Measurements from ENCODE around the gene ATF7IP.
A peak's percentile ranks its signal among the peaks of the same experiment; 100 is the strongest.

Gene ATF7IP

DNA sequence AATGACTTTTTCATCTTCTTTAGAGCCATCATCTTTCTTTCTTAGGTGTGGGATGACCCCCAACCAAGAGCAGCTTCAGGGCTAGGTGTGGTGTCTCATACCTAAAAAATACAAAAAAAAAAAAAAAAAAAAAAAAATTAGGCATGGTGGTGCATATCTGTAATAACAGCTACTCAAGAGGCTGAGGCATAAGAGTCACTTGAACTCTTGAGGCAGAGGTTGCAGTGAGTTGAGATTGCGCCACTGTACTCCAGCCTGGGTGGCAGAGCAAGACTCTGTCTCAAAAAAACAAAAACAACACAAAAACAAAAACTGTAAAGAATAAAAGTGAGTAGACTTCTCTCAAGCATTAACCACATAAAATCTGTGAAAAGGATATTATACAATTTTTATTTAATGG is 8.0 kb upstream of the ATF7IP start:
- H3K27ac Mint-ChIP-seq, result no peak overlapping the region
- no peaks in the 10 kb centered on the region for H3K36me3 Mint-ChIP-seq (ENCODE audit: insufficient read depth)
- H3K9me3 Mint-ChIP-seq, result no peaks in the 10 kb centered on the region
- DNase-seq (no peak), ATAC-seq (replicated peaks) (no peak)
- H3K27me3 Mint-ChIP-seq, result no peaks in the 10 kb centered on the region
- H3K4me3 Mint-ChIP-seq, result no peak overlapping the region
- no peaks in the 10 kb centered on the region for H3K4me1 Mint-ChIP-seq (ENCODE audit: low read depth in 2 of 2)

DNA sequence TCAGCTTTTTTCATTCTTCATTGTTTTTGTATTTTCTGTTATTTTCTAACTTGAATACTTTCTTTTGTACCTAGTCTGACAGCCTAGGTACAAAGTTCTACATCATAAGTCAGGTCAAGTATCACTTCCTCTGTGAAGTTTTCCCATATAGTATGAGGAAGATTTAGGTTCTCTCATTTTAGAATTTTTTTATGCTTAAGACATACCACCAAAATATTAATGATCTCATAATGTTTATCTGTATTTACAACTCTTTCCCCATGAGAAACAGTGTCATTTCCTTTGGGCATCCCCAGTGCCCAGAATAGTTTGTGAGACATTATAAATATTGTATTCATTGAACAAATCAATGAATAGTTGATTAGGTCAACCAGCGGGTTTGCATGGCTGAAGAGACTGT is 3.1 kb upstream of the ATF7IP start:
- H3K27ac Mint-ChIP-seq, result peak overlapping the region; percentile 23 to 81
- DNase-seq (no peak), ATAC-seq (replicated peaks) (no peak)
- H3K9me3 Mint-ChIP-seq, result no peaks in the 10 kb centered on the region
- H3K4me3 Mint-ChIP-seq, result no peak overlapping the region
- peaks cover 11 to 18% of the 10 kb centered on the region in 2 donors for H3K4me1 Mint-ChIP-seq (ENCODE audit: low read depth in 2 of 2)
- no peaks in the 10 kb centered on the region for H3K27me3 Mint-ChIP-seq
- H3K36me3 Mint-ChIP-seq (ENCODE audit: insufficient read depth), result peaks cover 24% of the 10 kb centered on the region

DNA sequence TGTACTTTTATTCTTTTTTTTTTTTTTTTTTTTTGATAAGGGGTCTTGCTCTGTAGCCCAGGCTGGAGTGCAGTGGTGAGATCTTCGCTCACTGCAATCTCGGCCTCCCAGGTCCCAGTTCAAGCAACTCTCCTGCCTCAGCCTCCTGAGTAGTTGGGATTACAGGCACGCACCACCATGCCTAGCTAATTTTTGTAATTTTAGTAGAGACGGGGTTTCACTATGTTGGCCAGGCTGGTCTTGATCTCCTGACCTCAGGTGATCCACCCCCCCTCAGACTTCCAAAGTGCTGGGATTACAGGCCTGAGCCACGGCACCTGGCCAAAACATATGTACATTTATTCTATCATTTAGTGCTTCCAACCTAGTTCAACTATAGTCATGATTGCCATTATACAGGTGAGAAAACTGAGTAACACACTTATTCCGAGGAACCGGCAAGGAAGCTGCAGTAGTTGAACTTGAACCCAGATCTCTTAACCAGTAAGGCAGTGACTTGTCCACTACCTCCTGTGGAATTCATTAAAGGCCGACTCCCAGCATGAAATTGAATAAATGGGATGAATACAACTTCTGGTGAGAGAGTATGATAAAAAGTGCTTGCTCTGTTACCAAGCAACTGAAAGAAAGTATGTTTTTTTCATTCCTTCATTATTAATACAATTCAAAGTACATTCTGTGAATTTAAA is 755 bp upstream of the ATF7IP start:
- Mint-ChIP-seq H3K4me1 (ENCODE audit: low read depth in 2 of 2) (peaks cover 13 to 31% of the 10 kb centered on the region in 2 donors), H3K27ac (peak overlapping the region; percentile 94 to 98), H3K4me3 (peak overlapping the region; percentile 67 to 80), H3K27me3 (no peaks in the 10 kb centered on the region), H3K36me3 (ENCODE audit: insufficient read depth) (peaks cover 37% of the 10 kb centered on the region), H3K9me3 (no peaks in the 10 kb centered on the region)
- peak in 1 of 3 experiments; percentile 12 for DNase-seq
- no peak for ATAC-seq (replicated peaks)

DNA sequence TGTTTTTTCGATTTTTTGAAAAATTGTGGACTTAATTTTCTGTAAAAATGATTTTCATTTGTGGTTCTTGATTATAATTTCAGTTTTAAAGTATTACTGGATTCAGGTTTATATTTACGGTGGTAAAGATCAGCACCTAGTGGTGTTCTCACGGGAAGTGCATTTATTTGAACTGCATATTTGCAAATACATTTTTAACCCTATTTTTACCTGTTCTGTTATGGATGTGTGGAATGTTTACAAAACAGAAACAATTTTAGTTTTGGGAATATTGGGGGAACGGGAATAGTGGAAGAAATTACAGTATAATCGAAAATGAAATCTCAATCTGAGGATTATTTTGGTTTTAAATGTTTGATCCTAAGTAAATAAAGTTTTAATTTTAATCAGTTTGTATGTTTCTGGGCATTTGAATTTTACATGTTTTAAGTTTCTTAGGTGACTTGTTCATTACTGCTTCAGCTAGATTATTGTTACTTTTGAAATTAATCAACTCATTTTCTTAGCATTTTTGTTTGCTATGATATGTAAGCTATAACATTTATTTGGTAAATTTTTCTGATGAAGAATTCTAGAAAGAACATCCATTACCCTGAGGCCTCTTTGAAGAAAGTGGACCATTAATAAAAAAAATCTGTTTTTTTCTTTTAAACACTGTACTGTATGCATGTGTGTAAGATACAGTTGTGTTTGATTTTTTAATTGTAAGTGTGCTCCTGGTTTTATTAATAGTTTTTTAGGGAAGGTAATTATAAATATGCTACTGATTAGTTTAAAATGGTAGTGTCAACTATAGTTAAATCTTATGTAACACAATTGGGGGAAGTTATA is 942 bp downstream of the ATF7IP start:
- Mint-ChIP-seq H3K27me3 (no peaks in the 10 kb centered on the region), H3K4me3 (peak overlapping the region; percentile 67 to 80), H3K36me3 (ENCODE audit: insufficient read depth) (peaks cover 40% of the 10 kb centered on the region), H3K9me3 (no peaks in the 10 kb centered on the region), H3K4me1 (ENCODE audit: low read depth in 2 of 2) (peaks cover 13 to 44% of the 10 kb centered on the region in 2 donors), H3K27ac (peak overlapping the region; percentile 94 to 98)
- ATAC-seq (replicated peaks), result no peak
- DNase-seq, result no peak

DNA sequence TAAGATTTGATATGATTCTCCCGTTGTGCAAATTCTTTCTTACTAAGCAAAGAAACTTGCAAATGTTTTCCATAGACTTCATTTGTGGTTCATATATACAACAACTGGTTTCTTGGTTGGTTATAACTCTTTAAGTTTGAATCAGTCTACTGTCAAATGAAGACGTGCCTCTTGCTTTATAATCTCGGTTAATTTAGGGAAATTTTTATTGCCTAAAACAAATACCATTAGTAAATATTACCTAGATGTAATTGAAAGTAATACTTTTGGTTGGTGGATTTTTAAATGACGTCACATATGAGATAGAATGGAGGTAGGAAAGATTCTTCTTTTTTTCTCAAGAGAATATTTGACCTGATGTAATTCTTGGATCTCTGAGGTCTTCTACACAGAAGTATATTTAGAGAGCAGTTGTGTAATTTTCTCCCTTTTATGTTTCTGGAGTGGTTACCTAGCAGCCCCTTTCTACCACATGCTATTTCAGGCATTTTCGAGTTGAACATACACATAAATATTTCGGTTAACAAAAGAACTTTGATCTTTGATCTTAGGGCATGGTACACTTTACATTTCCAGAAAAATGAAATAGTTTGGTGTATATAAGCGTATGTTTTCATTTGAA is 1.7 kb downstream of the ATF7IP start:
- Mint-ChIP-seq H3K27me3 (no peaks in the 10 kb centered on the region), H3K9me3 (no peaks in the 10 kb centered on the region), H3K4me3 (peak overlapping the region; percentile 67 to 80), H3K27ac (peak overlapping the region; percentile 94 to 98), H3K4me1 (ENCODE audit: low read depth in 2 of 2) (peaks cover 16 to 50% of the 10 kb centered on the region in 2 donors), H3K36me3 (ENCODE audit: insufficient read depth) (peaks cover 40% of the 10 kb centered on the region)
- DNase-seq, result peak in 1 of 3 experiments; percentile 26
- peak; percentile 40 for ATAC-seq (replicated peaks)

DNA sequence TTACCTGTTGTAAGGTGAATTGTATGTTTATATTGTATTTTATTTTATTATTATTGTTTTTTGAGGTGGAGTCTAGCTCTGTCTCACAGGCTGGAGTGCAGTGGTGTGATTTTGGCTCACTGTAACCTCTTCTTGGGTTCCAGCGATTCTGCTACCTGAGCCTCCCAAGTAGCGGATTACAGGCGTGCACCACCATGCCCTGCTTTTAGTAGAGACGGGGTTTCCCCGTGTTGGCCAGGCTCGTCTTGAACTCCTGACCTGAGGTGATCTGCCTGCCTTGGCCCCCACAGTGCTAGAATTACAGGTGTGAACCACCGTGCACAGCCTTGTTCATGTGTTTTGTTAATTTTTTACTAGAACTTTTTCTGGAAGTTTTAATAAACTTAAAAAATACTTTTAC is 3.8 kb downstream of the ATF7IP start:
- peak in 1 of 3 experiments; percentile 20 for DNase-seq
- peaks cover 40% of the 10 kb centered on the region for H3K36me3 Mint-ChIP-seq (ENCODE audit: insufficient read depth)
- no peaks in the 10 kb centered on the region for H3K27me3 Mint-ChIP-seq
- H3K9me3 Mint-ChIP-seq, result no peaks in the 10 kb centered on the region
- peaks cover 29 to 69% of the 10 kb centered on the region in 2 donors for H3K4me1 Mint-ChIP-seq (ENCODE audit: low read depth in 2 of 2)
- peak overlapping the region; percentile 62 to 91 for H3K27ac Mint-ChIP-seq
- peak overlapping the region; percentile 54 to 75 for H3K4me3 Mint-ChIP-seq
- no peak for ATAC-seq (replicated peaks)

DNA sequence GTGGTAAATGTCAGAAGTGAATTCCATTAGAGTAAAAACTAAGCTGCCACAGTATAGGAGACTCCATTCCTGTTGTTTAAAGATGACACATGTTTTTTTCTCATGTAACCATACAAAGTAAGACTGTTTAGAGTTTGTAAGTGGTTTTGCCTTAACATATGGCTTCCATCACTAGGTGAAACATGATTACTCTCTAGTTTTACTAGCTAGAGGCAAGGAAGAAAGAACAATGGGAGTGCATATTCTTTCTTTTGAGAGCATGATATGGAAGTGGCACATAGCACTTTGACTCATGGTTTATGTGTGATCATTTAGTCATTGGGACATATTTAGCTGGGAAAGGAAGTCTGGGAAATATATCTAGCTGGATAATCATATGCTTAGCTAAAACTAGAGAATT is 7.7 kb downstream of the ATF7IP start:
- ATAC-seq (replicated peaks), result peak; percentile 33
- DNase-seq, result no peak
- peak overlapping the region; percentile 49 to 83 for H3K27ac Mint-ChIP-seq
- H3K27me3 Mint-ChIP-seq, result no peaks in the 10 kb centered on the region
- no peaks in the 10 kb centered on the region for H3K9me3 Mint-ChIP-seq
- H3K4me1 Mint-ChIP-seq (ENCODE audit: low read depth in 2 of 2), result peaks cover 25 to 65% of the 10 kb centered on the region in 2 donors
- H3K4me3 Mint-ChIP-seq, result peak overlapping the region; percentile 60 to 72
- peaks cover 22% of the 10 kb centered on the region for H3K36me3 Mint-ChIP-seq (ENCODE audit: insufficient read depth)

DNA sequence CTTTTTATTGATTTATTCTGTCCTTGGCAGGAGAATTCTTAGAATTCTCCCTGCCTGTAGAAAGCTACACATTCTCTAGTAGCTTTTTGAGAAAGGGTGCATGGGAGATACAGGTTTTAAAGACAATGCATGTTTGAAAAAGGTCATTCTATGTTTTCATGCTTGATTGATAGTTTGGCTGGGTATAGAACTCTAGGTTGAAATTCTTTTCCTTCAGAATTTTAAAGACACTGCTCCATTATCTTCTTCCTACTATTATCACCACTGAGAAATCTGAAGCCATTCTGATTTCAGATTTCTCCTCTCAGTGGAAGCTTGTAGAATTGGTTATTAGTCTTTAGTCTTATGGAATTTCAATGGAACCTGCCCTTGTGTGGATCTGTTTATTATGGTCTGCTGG is 14.0 kb downstream of the ATF7IP start:
- DNase-seq (no peak), ATAC-seq (replicated peaks) (no peak)
- H3K4me3 Mint-ChIP-seq, result no peak overlapping the region
- no peaks in the 10 kb centered on the region for H3K27me3 Mint-ChIP-seq
- peaks cover 19% of the 10 kb centered on the region for H3K36me3 Mint-ChIP-seq (ENCODE audit: insufficient read depth)
- H3K9me3 Mint-ChIP-seq, result peaks cover 7 to 16% of the 10 kb centered on the region in 2 donors
- H3K4me1 Mint-ChIP-seq (ENCODE audit: low read depth in 2 of 2), result peaks cover 17 to 45% of the 10 kb centered on the region in 2 donors
- H3K27ac Mint-ChIP-seq, result no peak overlapping the region

DNA sequence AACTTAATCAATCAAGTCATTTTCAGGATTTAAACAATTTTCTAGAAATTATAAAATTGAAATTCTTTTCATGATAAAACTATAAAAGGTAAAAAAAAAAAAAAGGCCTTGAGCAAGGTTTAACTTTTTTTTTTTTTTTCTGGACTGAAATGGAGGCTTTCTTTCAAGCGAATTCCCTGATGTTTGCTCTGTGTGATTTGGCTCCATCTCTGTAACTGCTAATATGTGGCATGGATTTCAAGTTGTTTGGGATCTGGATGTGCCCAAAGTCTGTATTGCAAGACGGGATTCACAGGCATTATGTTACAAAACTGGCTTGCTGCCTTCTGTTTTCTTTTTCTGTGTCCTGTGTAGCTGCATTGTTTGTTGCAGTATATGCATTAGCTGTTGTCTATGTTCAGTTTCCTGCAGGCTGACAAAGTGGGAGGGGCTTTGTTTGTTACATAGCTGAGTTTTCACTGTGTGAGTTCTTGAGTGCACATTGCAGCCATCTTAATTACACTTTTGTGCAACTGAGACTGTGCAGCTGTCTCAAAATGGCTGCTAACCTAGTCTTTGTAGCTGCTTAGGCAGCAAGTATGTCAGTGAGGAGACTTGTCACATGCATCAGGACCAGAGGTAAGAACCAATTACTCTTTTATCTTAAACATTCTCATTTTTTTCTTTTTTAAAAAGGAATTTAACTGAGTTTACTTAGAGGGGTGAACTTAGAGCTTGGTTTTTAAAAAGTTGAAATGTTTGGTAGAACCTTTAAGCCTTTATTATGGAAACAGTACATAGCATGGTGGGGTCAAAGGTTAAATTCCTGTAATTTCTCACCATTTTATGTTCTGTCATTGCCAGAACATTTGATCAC is 19.5 kb downstream of the ATF7IP start:
- Mint-ChIP-seq H3K4me3 (peak overlapping the region; percentile 67 to 87), H3K27ac (peak overlapping the region; percentile 78 to 91), H3K9me3 (peaks cover 0 to 3% of the 10 kb centered on the region in 2 donors), H3K4me1 (ENCODE audit: low read depth in 2 of 2) (peaks cover 18 to 51% of the 10 kb centered on the region in 2 donors), H3K27me3 (no peaks in the 10 kb centered on the region), H3K36me3 (ENCODE audit: insufficient read depth) (peaks cover 21% of the 10 kb centered on the region)
- peak; percentile 95 for ATAC-seq (replicated peaks)
- DNase-seq, result peak; percentile 46 to 70 (median 51)

DNA sequence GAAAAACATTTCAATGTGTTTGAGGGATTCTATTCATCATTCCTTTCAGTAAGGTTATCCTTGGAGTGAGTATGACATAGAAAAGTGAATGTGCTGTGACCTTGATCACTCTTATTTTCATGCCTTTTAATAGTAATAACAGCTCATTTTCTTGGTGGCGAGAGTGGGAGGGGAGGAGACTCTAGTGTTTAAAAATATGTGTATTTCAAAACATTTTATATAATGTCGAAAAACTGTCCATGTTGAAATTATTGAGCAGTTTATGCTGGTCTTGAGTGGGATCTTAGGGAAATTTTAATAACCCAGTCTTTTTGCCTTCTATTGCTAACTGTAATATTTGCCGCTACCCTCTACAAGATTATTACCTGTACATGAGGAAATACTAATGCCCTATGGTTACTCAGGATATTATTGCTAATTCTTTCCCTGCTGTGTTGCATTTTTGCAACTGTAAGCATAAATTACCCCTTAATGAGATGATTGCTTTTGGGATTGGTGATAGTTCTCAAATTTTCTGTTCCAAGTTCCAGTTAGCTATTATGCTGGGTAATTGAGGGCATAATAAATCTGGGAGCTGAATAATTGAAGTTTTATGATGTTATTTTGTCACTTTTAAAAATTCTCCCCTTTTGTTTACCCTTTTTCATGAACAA is 21.9 kb downstream of the ATF7IP start:
- ATAC-seq (replicated peaks), result no peak
- Mint-ChIP-seq H3K9me3 (no peaks in the 10 kb centered on the region), H3K27ac (peak overlapping the region; percentile 90 to 98), H3K4me1 (ENCODE audit: low read depth in 2 of 2) (peaks cover 32 to 58% of the 10 kb centered on the region in 2 donors), H3K36me3 (ENCODE audit: insufficient read depth) (peaks cover 27% of the 10 kb centered on the region), H3K27me3 (no peaks in the 10 kb centered on the region), H3K4me3 (peak overlapping the region; percentile 77 to 87)
- no peak for DNase-seq

DNA sequence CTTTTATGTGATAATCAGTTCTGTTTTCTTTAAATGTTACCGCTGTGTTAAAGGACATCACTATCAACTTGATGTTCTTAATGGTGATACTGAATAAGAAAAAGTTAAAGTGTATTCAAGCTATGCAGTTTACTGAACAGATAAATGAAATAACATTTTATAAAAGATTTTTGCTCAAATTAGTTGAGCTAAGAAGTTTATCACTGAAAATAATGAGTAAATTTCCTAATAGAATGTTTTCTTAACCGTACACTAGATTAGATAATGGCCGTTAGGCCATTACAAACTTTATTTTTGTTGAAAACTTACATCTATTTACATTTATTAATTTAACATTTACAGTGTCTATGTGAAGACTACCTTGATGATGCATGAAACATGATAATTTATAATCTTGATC is 25.0 kb downstream of the ATF7IP start:
- H3K4me1 Mint-ChIP-seq (ENCODE audit: low read depth in 2 of 2), result peaks cover 29 to 61% of the 10 kb centered on the region in 2 donors
- H3K36me3 Mint-ChIP-seq (ENCODE audit: insufficient read depth), result peaks cover 34% of the 10 kb centered on the region
- peak overlapping the region; percentile 88 to 98 for H3K27ac Mint-ChIP-seq
- no peaks in the 10 kb centered on the region for H3K9me3 Mint-ChIP-seq
- ATAC-seq (replicated peaks) (no peak), DNase-seq (no peak)
- H3K27me3 Mint-ChIP-seq, result no peaks in the 10 kb centered on the region
- H3K4me3 Mint-ChIP-seq, result peak overlapping the region; percentile 68 to 87

DNA sequence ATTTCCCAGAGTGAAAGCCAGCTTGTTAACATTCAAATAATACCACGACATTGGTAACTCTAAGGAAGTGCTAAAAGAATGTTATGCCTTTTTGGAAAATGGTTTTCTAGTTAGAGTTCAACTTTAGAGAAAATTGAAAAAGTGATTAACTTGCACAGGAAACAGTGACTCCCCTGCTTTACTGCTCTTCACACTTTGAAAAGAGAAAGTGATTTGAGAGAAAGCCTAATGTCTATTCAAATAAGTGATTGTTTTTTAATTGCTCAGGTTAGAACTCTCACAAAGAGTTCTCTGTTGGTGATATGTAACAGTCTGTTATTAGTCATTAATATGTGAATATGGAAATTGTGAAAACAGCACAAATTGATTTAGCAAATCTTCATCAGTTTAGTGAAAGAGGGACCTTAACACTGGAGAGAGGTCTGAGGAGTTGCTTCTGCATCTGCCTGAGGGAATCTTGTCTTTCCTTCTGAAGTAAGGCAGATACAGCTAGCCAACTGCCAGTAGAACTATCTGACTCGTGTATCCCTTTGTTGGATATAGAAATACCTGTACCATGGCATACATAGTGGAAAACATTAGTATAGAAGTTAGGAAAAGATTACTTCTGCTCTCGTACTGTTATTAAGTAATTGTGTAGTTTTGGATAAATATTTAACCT is 25.5 kb downstream of the ATF7IP start:
- ATAC-seq (replicated peaks), result peak; percentile 40
- H3K36me3 Mint-ChIP-seq (ENCODE audit: insufficient read depth), result peaks cover 37% of the 10 kb centered on the region

More for the DNA sequence above, 25.5 kb downstream of the ATF7IP start:
- no peaks in the 10 kb centered on the region for H3K27me3 Mint-ChIP-seq
- H3K4me3 Mint-ChIP-seq, result peak overlapping the region; percentile 68 to 87
- DNase-seq, result no peak
- peak overlapping the region; percentile 88 to 98 for H3K27ac Mint-ChIP-seq
- peaks cover 31 to 64% of the 10 kb centered on the region in 2 donors for H3K4me1 Mint-ChIP-seq (ENCODE audit: low read depth in 2 of 2)
- no peaks in the 10 kb centered on the region for H3K9me3 Mint-ChIP-seq

Data from effector memory CD8-positive, alpha-beta T cell (primary cell).